ENCODE measurements around the gene IGFN1.

DNA sequence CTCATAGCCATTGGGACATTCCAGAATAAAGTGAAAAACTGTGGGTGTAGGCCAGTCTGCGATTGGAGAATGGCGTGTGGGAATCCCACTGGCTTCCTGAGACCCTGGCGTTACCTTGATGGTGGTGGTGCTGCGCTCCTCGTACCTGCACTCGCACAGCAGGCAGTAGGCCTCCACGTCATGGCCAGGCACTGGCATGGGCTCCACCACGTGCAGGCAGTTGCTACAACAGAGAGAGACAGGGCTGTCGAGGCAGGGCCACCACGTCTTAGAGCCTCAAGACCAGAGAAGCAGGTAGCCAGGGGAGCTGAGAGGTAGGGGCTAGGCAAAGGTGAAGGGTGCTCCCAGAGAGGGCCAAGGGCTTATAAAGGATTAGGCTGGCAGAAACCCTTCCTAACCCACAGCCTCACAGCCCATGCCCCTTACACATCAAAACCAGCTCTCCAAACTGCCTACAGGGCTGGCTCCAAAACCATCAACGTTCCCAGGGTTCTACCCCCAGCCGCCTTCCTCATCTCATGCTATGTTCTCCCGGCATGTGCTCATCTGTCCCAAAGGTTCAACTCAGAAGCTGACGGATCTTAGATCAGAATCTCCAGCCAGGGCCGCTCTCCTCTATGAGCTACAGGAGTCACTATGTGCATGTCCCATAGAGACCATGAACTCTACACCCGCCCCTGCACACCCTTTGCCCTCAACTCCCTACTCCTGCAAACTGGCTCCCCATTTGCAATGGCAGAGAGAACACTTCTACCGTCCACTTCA lies 43.8 kb upstream of the IGFN1 start:
- TF ChIP-seq, protein P1, sequence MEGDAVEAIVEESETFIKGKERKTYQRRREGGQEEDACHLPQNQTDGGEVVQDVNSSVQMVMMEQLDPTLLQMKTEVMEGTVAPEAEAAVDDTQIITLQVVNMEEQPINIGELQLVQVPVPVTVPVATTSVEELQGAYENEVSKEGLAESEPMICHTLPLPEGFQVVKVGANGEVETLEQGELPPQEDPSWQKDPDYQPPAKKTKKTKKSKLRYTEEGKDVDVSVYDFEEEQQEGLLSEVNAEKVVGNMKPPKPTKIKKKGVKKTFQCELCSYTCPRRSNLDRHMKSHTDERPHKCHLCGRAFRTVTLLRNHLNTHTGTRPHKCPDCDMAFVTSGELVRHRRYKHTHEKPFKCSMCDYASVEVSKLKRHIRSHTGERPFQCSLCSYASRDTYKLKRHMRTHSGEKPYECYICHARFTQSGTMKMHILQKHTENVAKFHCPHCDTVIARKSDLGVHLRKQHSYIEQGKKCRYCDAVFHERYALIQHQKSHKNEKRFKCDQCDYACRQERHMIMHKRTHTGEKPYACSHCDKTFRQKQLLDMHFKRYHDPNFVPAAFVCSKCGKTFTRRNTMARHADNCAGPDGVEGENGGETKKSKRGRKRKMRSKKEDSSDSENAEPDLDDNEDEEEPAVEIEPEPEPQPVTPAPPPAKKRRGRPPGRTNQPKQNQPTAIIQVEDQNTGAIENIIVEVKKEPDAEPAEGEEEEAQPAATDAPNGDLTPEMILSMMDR (IDR thresholded peaks at IDR 0.05), result no peak
- no peak for TF ChIP-seq POLR2A (IDR thresholded peaks at IDR 0.05)
